ENCODE data around the gene ATP1A1. TPM values are rescaled to one million over a fixed set of nuclear protein-coding genes. Genes with fewer than 3 reads are reported as not detected.

Gene ATP1A1
- total RNA-seq, 1 donor from 2014 or later = 261 TPM

DNA sequence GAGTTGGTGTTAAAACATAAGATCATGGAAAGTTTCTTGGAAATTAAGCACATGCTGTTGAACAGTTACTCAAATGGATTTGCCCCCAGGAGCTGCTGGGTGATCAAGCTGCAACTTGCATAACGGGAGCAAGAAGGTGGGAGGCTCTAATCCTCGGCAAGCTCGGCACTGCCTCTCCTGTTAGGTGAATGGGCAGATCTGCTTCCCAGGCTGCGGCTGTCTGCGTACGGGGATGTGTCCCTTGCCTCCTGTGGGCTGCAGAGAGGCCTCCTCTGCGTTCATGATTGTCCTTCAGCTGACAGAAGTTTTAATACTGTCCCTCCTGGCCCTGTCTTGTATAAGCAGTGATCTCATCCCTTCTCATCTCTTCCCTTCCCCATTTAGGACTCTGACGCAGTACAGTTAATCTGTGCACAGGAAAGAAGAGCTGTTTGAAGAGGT lies 36.7 kb downstream of the ATP1A1 start:
- DNase-seq (ENCODE audit: low read depth) = no peak
- TF ChIP-seq CTCF (conservative IDR thresholded peaks at IDR 0.05; ENCODE audit: low read depth, low read length) = no peak
- no peak overlapping the region for H3K4me3 ChIP-seq (ENCODE audit: low read depth, low read length)

GRCh38 chr1:116411784-116412479 lies 38.9 kb downstream of the ATP1A1 start:
- TF ChIP-seq CTCF (conservative IDR thresholded peaks at IDR 0.05; ENCODE audit: low read depth, low read length) = no peak
- peak; percentile 66 for DNase-seq (ENCODE audit: low read depth)
- no peak overlapping the region for H3K4me3 ChIP-seq (ENCODE audit: low read depth, low read length)

GRCh38 chr1:116412480-116412798 lies 39.4 kb downstream of the ATP1A1 start:
- no peak overlapping the region for H3K4me3 ChIP-seq (ENCODE audit: low read depth, low read length)
- DNase-seq (ENCODE audit: low read depth) = no peak
- TF ChIP-seq CTCF (conservative IDR thresholded peaks at IDR 0.05; ENCODE audit: low read depth, low read length) = no peak

GRCh38 chr1:116412898-116413297 lies 39.9 kb downstream of the ATP1A1 start:
- no peak for DNase-seq (ENCODE audit: low read depth)
- no peak overlapping the region for H3K4me3 ChIP-seq (ENCODE audit: low read depth, low read length)
- no peak for TF ChIP-seq CTCF (conservative IDR thresholded peaks at IDR 0.05; ENCODE audit: low read depth, low read length)

DNA sequence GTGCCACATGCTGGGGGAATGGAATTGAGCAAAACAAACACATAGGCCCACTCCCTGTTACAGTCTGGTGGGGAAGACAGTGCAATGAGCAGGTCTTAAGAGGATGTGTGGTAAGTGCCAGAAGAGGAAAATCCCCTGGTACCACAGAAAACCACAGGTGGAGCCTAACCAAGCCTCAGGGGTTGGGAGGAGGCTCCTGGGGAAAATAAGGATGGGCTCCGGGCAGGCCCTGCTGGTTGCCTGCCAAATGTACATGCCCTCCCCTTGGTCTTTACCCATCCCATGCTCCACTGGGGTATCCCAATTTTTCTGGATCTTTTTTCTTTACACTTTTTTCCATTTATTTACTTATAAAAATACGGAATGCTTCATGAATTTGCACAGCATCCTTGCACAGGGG lies 40.4 kb downstream of the ATP1A1 start:
- H3K4me3 ChIP-seq (ENCODE audit: low read depth, low read length) = no peak overlapping the region
- no peak for TF ChIP-seq CTCF (conservative IDR thresholded peaks at IDR 0.05; ENCODE audit: low read depth, low read length)
- DNase-seq (ENCODE audit: low read depth) = no peak

GRCh38 chr1:116414364-116414763 lies 41.3 kb downstream of the ATP1A1 start:
- no peak for TF ChIP-seq CTCF (conservative IDR thresholded peaks at IDR 0.05; ENCODE audit: low read depth, low read length)
- no peak overlapping the region for H3K4me3 ChIP-seq (ENCODE audit: low read depth, low read length)
- DNase-seq (ENCODE audit: low read depth) = no peak

GRCh38 chr1:116415200-116415698 lies 42.2 kb downstream of the ATP1A1 start:
- DNase-seq (ENCODE audit: low read depth) = no peak
- no peak for TF ChIP-seq CTCF (conservative IDR thresholded peaks at IDR 0.05; ENCODE audit: low read depth, low read length)
- no peak overlapping the region for H3K4me3 ChIP-seq (ENCODE audit: low read depth, low read length)

All from epithelial cell of proximal tubule (primary cell).